GM13977 (cell line): ENCODE results near the gene EXOC6B.

ENCODE experiments used
- DNase-seq: peaks from one replicate; pipeline ENCODE4 v3.0.0; 2012; ENCODE audit warnings: low spot score
- in situ Hi-C: fragments of 300-500 bp; cut with MboI; formaldehyde crosslinking; loops from one replicate; pipeline ENCODE4 v1.12.0; 2022; ENCODE audit warnings: low sequenced_read_pairs, low pct_unique_long_range_greater_than_20kb, mixed read lengths, inconsistent platforms; ENCODE audit not compliant: unreplicated experiment
- TF ChIP-seq, protein P1 (sequence below): IDR thresholded peaks from 2 replicates; pipeline ENCODE4 v1.5.1; 2012; ENCODE audit warnings: mild to moderate bottlenecking, control low read depth; ENCODE audit not compliant: insufficient read depth; ENCODE audit errors: extremely low read depth, missing control alignments

EXOC6B gene

GRCh38 chr2:72159211-72159993 lies 666.4 kb downstream of the EXOC6B start:
- in situ Hi-C loops, result no loop called here

DNA sequence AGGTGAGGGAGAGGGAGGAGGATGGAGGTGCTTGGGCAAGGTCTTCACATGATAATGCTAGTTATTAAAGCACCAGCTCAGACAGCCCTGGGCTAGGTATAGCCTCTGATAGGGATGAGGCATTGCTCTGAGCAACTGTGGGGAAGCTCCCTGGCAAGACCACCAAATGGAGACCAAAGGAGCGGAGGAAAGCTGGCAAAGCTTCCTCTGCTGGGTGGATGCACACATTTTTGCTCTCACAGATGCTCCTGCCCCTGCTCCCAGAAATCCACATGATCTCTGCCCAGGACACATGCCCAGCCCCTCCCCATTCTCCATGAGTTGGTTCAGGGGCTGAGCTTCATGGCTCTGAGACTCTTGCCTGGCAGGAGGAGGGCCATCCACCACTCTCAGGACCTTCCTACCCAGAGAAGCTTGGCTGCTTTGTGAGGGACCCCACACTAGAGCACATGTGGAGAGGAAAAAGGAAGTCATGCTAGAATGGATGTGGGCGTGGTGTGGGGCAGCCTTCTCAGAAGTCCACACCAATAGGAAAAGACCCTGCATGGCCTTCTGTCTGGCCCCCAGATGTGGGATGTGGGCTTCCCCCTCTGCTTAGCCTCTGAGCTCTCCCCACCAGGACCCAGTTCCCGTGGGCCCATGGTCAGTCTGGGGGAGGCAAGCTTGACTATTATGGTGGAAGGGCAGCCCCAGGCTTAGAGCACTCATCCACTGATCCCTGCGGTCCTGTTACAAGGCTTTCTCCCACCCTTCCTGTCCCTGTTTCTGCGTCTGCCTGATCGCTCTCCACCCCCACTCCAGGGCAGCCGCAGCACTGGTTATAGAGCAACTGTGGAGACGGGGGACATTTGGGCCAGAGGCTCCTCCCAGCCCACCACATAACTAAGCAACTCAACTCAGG lies 667.7 kb downstream of the EXOC6B start:
- no peak for DNase-seq
- in situ Hi-C loops, result no loop called here
- TF ChIP-seq, protein P1, sequence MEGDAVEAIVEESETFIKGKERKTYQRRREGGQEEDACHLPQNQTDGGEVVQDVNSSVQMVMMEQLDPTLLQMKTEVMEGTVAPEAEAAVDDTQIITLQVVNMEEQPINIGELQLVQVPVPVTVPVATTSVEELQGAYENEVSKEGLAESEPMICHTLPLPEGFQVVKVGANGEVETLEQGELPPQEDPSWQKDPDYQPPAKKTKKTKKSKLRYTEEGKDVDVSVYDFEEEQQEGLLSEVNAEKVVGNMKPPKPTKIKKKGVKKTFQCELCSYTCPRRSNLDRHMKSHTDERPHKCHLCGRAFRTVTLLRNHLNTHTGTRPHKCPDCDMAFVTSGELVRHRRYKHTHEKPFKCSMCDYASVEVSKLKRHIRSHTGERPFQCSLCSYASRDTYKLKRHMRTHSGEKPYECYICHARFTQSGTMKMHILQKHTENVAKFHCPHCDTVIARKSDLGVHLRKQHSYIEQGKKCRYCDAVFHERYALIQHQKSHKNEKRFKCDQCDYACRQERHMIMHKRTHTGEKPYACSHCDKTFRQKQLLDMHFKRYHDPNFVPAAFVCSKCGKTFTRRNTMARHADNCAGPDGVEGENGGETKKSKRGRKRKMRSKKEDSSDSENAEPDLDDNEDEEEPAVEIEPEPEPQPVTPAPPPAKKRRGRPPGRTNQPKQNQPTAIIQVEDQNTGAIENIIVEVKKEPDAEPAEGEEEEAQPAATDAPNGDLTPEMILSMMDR, result no peak

More at GRCh38 chr2:72159211-72159993, 666.4 kb downstream of the EXOC6B start:
- TF ChIP-seq, protein P1, result no peak
- no peak for DNase-seq

DNA sequence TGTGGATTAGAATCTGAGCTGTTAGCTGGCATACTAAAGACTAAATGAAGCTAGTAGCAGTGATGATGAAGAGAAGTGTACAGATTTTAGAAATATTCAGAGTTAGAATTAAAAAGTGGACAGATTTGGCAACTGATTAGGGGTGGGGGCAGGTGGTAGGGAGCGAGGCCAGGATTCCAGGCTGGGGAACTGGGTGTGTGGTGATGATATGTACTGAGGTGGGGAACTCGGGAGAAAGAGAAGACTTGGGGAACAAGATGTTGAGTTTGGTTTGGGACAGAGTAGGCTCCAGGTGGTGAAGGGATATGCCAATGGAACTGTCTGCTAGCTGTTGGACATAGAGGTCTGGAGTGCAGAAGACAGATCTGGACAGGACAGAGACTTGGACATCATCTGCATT lies 669.0 kb downstream of the EXOC6B start:
- in situ Hi-C loops, result no loop called here
- no peak for DNase-seq
- TF ChIP-seq, protein P1, result no peak

DNA sequence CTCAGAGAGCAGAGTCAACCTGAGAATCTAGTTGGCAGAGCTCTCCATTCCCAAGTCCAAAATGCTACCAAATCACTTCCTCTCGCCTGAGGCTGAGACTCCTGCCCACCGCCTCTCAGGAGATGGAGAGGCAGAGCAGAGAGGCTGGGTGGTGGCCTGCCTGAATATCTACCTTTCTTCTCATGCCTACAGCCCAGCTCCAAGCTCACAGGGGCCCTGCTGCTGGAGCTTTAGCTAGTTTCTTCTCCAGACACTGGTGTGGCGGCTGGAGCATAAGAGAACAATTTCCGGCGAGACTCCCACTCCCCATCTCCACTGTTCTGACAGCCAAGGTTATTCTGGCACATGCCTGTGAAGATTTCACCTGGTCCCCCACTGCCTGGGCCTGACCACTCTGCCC lies 670.1 kb downstream of the EXOC6B start:
- TF ChIP-seq, protein P1, result no peak
- in situ Hi-C loops, result no loop called here
- no peak for DNase-seq

- DNase-seq, result no peak
- TF ChIP-seq, protein P1, result no peak
- in situ Hi-C loops, result no loop called here
These were observed 670.7 kb downstream of the EXOC6B start for GRCh38 chr2:72155151-72155550.

DNA sequence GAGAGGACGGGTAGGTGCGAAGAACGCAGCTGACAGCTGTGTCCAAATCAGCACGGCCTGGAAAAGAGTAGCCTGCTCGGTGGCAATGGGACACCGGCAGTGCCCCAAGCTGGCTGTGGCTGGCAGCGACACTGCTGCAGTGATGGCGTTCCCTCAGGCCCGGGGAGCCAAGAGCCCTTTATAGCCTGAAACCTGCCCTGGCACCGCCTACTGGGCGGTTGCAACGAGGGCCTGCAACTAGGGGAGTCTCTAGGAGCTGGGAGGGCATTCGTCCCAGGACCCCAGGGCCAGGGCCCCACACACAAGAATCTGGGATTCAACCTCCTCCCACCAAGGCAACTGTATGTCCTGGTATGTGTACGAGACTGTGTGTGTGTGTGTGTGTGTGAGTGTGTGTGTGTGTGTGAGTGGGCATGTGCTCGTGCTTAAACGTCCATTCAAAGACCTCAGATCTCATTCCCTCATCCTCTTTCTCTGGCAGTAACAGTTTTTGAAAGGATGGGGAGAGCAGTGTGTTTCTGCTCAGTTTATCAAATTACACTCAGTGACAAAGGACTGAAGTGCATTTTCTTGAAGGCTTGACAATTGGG lies 671.4 kb downstream of the EXOC6B start:
- in situ Hi-C loops, result no loop called here
- TF ChIP-seq, protein P1, result no peak
- DNase-seq, result no peak
